GM18868 (cell line): Measurements from ENCODE around the gene PTPDC1.

Experiments used
- ATAC-seq: cut with Tn5 transposase; IDR thresholded peaks from one replicate; pipeline ENCODE4 v1.9.1; 2021; ENCODE audit warnings: mild to moderate bottlenecking, moderate library complexity; ENCODE audit not compliant: unreplicated experiment

The PTPDC1 gene

GRCh38 chr9:94140418-94140780, 56.1 kb downstream of the PTPDC1 start:
- no peak for ATAC-seq

DNA sequence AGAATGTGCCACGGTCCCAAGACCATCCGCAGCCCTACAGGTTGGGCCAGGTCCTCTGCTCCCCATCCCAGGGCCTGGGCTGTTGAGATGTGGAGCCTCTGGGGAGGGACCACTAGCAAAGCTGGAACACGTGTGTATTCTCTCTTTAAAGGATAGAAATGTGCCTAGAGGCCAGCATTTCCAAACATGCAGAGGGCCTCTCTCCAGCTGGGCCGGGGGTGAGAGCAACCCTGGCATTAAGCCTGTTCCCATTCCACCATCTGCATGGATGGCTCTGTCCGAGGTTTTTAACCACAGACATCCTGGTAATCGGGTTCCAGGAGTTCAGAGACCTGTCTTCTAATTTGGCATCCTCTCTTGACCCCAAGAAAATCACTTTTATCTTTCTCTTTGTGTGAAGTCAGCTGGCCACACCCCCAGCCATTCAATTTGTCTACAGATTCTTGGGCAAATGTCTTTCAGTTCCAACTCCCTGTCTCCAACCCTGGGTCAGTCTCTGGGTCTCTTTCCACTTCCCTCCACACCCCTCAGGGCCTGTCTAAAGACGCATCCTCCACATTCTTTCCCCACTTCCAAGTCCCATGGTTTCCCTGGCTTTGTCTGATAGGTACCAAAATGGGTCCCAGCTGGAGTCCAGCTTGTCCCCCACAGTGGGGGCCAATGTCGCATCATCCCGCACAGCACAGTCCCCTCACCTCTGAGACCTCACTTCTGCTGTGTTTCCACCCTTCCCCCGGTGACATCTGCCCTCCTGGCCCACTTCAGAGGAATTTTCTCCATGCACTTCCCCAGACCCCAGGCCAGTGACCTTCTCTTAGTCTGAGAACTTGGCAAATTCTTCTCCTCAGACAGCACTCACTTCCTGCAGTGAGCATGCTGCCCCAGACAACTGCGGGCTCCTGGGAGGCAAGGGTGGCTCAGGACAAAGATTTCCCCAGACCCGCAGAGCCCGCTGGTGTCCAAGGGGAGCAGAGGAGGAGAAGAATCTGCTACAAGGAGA, 56.8 kb downstream of the PTPDC1 start:
- ATAC-seq = no peak

DNA sequence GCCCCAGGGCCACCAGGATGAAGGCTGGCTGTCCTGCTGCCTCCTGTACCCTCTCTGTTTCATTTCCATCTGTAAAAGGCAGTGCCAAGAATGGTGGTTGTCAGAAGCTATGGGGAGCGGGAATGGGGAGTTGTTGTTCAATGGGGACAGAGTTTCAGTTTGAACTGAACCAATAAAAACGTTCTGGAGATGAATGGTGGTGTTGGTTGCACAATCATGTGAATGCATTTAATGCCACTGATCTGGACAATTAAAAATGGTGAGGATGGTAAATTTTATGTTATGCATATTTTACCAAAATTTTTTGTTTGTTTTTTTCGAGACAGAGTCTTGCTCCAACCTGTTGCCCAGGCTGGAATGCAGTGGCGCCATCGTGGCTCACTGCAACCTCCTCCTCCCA, 58.1 kb downstream of the PTPDC1 start:
- ATAC-seq = no peak

- ATAC-seq = no peak
Measured at GRCh38 chr9:94144394-94144793, 60.1 kb downstream of the PTPDC1 start.

GRCh38 chr9:94145640-94146039, 61.4 kb downstream of the PTPDC1 start:
- ATAC-seq = no peak

DNA sequence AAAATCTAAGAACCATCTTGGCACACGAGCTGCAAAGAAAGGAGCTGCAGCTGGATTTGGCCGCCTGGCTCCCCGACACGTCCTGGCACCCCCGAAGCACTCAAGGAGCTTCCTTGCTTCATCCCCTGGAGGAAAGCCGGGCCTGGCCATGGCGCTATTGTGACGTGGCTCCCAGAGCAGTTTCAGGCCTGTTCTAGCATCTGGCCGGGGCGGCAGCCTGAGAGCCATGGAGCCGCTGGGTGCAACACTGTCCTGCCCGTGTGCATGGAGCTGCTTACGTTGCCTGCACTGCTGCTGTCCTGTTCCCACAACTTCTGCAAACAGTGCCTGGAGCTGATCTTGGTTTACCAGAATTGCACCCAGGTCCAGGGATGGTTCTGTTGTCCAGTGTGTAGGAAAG, 63.5 kb downstream of the PTPDC1 start:
- no peak for ATAC-seq

DNA sequence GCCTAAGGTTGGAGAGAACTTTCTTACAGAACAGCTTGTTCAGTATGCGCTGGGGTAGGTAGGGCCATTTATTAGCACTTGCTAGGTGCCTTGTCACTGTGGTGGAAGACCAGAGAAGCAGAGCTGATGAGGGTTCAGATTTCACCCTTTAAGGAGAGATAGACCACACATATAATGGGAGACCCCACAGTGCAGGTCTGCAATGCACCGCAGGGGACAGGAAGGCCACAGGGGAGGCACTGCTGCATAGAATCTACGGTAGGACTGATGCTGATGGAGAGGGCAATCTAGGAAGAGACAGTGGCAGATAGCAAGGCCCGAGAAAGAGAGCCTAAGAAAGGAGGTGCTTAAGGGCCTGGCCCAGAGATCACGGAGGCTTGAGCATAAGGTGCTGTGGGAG, 64.2 kb downstream of the PTPDC1 start:
- no peak for ATAC-seq

- no peak for ATAC-seq
Measured at GRCh38 chr9:94149696-94150095, 65.4 kb downstream of the PTPDC1 start.

- ATAC-seq = no peak
Measured at GRCh38 chr9:94150279-94150828, 66.1 kb downstream of the PTPDC1 start.

DNA sequence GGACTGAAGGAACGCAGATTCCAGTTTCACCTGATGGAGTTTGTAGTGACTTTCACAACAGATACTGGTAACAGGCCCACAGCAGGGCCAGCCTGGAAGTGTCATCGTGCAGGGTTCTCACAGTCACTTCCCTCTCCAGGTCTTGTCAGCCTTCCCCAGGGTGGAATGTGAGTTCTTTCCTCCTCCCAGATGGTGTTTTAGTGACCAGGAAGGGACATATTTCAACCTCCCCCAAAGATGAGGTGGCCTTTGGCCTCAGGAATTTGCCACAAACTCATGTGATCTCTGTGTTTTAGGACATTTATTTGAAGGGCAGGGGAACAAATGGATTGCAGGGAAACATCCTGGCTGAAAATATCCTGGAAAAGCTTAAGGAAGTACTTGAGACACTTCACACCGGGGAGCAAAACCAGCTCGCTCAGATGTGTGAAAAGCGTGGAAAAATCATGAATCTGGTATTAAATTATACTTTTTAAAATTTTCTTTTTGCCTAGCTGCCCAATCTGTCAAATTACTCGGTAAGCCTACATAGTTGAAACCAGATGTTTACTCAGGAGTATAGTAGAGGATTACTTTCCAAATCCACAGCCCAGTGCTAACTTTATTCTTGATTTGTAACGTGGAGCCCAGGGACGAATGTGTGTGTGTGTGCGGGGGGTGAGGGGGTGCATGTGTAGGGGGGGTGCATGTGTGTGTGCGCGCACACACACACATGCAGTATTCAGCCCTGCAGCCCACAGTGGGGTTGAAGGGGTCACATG, 66.8 kb downstream of the PTPDC1 start:
- ATAC-seq = no peak

DNA sequence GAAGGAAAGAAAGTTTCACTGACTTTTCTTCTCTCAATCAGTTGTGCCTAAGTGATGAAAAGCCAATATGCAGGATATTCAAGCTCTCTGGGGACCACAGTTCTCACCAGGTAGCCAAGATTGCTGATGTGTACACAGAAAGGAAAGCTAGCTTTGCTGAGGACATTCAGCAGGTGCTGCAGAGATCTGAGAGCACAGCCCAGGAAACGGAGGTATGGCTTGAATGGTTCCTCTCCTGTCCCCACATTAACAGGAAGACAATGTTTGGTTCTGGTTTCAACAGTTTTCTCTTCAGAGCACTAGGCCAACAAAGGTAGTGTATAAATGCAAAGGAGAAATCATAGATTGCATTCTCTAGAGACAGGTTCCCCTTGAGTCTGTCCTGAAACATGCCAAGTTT, 69.6 kb downstream of the PTPDC1 start:
- no peak for ATAC-seq

DNA sequence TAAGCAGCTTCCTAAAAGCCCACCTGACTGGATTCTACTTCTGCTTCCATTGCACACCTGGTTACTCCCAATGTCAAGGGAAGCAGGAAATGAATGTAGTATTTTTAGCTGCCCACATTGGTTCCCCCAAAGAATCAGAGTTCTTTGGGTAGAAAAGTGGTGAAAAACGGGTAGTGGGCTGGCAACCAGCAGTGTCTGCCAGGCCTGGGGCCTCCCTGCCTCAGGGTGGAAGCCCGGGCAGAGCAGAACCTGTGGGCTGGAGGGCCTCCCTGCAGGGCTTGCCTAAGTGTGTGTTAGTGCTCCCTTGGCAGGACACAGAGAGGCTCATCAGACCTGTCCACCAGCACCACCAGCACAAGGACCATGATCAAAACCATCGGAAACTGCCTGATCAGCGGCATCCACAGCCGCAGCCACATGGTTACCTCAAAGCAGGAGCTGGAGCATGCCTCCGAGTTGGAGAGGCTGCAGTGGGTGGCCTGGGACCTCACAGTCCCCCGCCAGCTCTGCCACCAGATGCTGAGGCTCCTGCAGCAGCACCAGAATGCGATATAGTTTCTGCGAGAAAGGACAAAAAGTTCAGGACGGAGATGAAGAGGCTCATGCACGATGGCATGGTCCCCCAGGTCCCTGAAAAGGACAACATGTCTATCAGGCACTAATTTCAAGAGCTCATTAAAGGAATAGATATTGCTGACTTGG, 72.2 kb downstream of the PTPDC1 start:
- ATAC-seq = no peak

DNA sequence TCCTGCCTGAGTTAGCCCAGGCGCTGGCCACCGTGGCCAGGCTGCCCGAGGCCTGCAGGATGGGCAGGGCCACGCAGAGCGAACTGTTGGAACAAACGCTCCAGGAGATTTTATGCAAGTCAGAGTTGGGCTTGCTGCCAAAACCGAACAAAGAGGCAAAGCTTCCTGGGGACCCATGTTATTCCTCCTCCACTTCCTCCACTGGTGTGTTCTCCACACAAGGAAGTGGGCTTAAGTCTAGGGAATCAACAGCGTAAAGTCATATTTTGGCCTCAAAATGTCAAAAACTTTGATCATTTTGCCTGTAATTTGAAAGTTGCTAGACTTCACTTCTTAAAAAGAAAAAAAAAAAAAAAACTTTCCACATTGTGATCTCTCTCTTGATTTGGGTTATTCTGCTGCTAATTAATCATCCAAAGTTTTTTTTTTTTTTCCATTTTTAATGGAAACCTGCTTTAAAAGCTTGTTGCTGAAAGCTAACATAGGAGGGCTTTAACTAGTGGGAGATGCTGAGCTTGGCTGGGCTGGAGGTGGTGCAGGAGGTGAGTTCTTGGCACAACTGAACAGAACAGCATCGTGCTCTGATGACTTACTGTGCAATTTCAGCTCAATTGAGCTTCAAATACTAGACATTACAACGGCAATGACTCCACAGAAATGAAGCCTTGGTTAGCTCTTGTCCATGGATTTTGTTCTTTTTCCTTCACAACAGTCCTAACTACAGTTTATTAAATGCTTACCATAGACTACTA, 73.0 kb downstream of the PTPDC1 start:
- no peak for ATAC-seq
